Hepatocyte (in vitro differentiated cells): Measurements from ENCODE around the gene NCOA3. TPM values are rescaled to one million over a fixed set of nuclear protein-coding genes. Genes with fewer than 3 reads are reported as not detected.
"Not testable (repeated sequence)": the region's sequence is repeated elsewhere in the genome, so short reads cannot be mapped to it uniquely, and the experiment has no call there.

Experiments used
- DNase-seq: peaks from one replicate; pipeline ENCODE4 v3.0.0-alpha.2; 2016; ENCODE audit warnings: low spot score
- H2AFZ ChIP-seq: fragments of 200-600 bp; sonication (generic); 2 replicates; pipeline ENCODE4 v1.6.0; 2016; ENCODE audit warnings: antibody characterized with exemption, mild to moderate bottlenecking
- H3K27ac ChIP-seq: fragments of 200-600 bp; sonication (generic); 2 replicates; pipeline ENCODE4 v1.5.1; 2016; ENCODE audit warnings: mild to moderate bottlenecking
- H3K27me3 ChIP-seq: fragments of 200-600 bp; sonication (generic); 2 replicates; pipeline ENCODE4 v1.6.1; 2016
- H3K36me3 ChIP-seq: fragments of 200-600 bp; sonication (generic); replicated peaks from 2 replicates; pipeline ENCODE4 v1.5.1; 2016; ENCODE audit warnings: low read depth; ENCODE audit not compliant: insufficient read depth
- H3K4me1 ChIP-seq: fragments of 200-600 bp; sonication (generic); 2 replicates; pipeline ENCODE4 v1.5.1; 2016; ENCODE audit warnings: mild to moderate bottlenecking, moderate library complexity; ENCODE audit not compliant: insufficient read depth
- H3K4me2 ChIP-seq: fragments of 200-600 bp; sonication (generic); 2 replicates; pipeline ENCODE4 v1.6.0; 2016
- H3K4me3 ChIP-seq: fragments of 200-600 bp; sonication (generic); 2 replicates; pipeline ENCODE4 v1.5.1; 2016; ENCODE audit warnings: mild to moderate bottlenecking
- H3K79me2 ChIP-seq: fragments of 200-600 bp; sonication (generic); 2 replicates; pipeline ENCODE4 v1.6.0; 2017; ENCODE audit warnings: mild to moderate bottlenecking
- H3K9me2 ChIP-seq: fragments of 200-600 bp; sonication (generic); replicated peaks from 2 replicates; pipeline ENCODE4 v1.6.0; 2017; ENCODE audit warnings: mild to moderate bottlenecking; ENCODE audit not compliant: insufficient read depth
- H3K9me3 ChIP-seq: fragments of 200-600 bp; sonication (generic); 2 replicates; pipeline ENCODE4 v1.5.1; 2016; ENCODE audit warnings: low read depth, mild to moderate bottlenecking
- H4K20me1 ChIP-seq: fragments of 200-600 bp; sonication (generic); 2 replicates; pipeline ENCODE4 v1.6.0; 2016; ENCODE audit warnings: mild to moderate bottlenecking; ENCODE audit not compliant: insufficient read depth, poor library complexity, severe bottlenecking
- CTCF ChIP-seq: fragments of 200-600 bp; sonication (generic); IDR thresholded peaks from 2 replicates; pipeline ENCODE4 v1.5.1; 2016; ENCODE audit warnings: antibody characterized with exemption, mild to moderate bottlenecking; ENCODE audit not compliant: poor library complexity
- EZH2 ChIP-seq: fragments of 200-600 bp; sonication (generic); IDR thresholded peaks from 2 replicates; pipeline ENCODE4 v1.6.1; 2016; ENCODE audit warnings: antibody characterized with exemption, mild to moderate bottlenecking, borderline replicate concordance
- EZH2phosphoT487 ChIP-seq: fragments of 200-600 bp; sonication (generic); IDR thresholded peaks from one replicate; pipeline ENCODE4 v1.6.1; 2018; ENCODE audit warnings: antibody characterized with exemption, mild to moderate bottlenecking, low read depth, moderate library complexity; ENCODE audit not compliant: unreplicated experiment, severe bottlenecking
- WGBS: methylation state at CpG from one replicate; pipeline ENCODE4 v1.1.6; 2016; ENCODE audit warnings: low lambda C conversion rate; ENCODE audit errors: missing lambda C conversion rate; 5-methylcytosine and 5-hydroxymethylcytosine counted together
- polyA plus RNA-seq: library from polyadenylated mRNA; unstranded; fragments of >200 nt; fragmentation: Nextera tagmentation; extraction: Ambion mirVana; gene quantifications from 2 replicates; pipeline ENCODE4 v1.2.1, GENCODE V29; 2016
- total RNA-seq: library from RNA; depleted of rRNA; stranded (reverse); fragments of >200 nt; gene quantifications from 2 replicates; pipeline ENCODE4 v1.2.3, GENCODE V29; 2014

NCOA3 gene
- total and polyA plus RNA-seq, 2 experiments from 2014 or later = 12.7 to 28.6 TPM

- no peak for DNase-seq
- H2AFZ ChIP-seq = no peak overlapping the region
- 92% methylated on average over 5 of the region's 5 CpGs for WGBS
Observed at GRCh38 chr20:47461120-47461685, 40.5 kb upstream of the NCOA3 start.

DNA sequence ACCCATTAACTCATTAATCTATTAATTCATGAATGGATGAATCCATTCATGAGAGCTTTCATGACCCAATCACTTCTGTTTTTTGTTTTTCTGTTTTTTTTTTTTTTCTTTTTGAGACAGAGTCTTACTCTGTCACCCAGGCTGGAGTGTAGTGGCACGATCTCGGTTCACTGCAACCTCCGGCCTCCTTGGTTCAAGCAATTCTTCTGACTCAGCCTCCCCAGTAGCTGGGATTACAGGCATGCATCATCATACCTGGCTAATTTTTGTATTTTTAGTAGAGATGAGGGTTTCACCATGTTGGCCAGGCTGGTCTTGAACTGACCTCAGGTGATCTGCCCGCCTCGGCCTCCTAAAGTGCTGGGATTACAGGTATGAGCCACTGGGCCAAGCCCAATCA is 39.8 kb upstream of the NCOA3 start:
- not testable (repeated sequence) for H3K27me3 ChIP-seq, DNase-seq, H3K36me3 ChIP-seq, H3K27ac ChIP-seq, H3K4me2 ChIP-seq, H3K4me3 ChIP-seq, H3K9me3 ChIP-seq, H3K79me2 ChIP-seq, H4K20me1 ChIP-seq, H2AFZ ChIP-seq, H3K9me2 ChIP-seq
- H3K4me1 ChIP-seq = peaks cover 10% of the 10 kb centered on the region
- WGBS = 100% methylated on average over 5 of the region's 5 CpGs

More at GRCh38 chr20:47461120-47461685, 40.5 kb upstream of the NCOA3 start:
- Histone ChIP-seq H3K27me3 (no peaks in the 10 kb centered on the region), H3K9me3 (no peaks in the 10 kb centered on the region), H3K79me2 (no peaks in the 10 kb centered on the region), H3K27ac (no peak overlapping the region), H3K4me3 (no peak overlapping the region), H3K4me2 (no peak overlapping the region), H3K9me2 (no peaks in the 10 kb centered on the region), H3K36me3 (no peaks in the 10 kb centered on the region), H3K4me1 (peaks cover 10% of the 10 kb centered on the region), H4K20me1 (no peaks in the 10 kb centered on the region)
- TF ChIP-seq CTCF (no peak), EZH2phosphoT487 (no peak), EZH2 (no peak)

- Histone ChIP-seq H3K27me3 (no peaks in the 10 kb centered on the region), H3K9me2 (no peaks in the 10 kb centered on the region), H3K79me2 (no peaks in the 10 kb centered on the region), H4K20me1 (no peaks in the 10 kb centered on the region), H3K27ac (peak overlapping the region; percentile 68), H3K4me2 (peak overlapping the region; percentile 35), H3K9me3 (no peaks in the 10 kb centered on the region), H3K4me3 (no peak overlapping the region), H2AFZ (no peak overlapping the region), H3K36me3 (no peaks in the 10 kb centered on the region), H3K4me1 (peaks cover 10% of the 10 kb centered on the region)
- peak; percentile 93 for DNase-seq
- no peak for TF ChIP-seq EZH2phosphoT487
- TF ChIP-seq CTCF = peak; percentile 42
- no peak for TF ChIP-seq EZH2
- WGBS = 39% methylated on average over 11 of the region's 11 CpGs
Observed at GRCh38 chr20:47464380-47465101, 37.1 kb upstream of the NCOA3 start.

DNA sequence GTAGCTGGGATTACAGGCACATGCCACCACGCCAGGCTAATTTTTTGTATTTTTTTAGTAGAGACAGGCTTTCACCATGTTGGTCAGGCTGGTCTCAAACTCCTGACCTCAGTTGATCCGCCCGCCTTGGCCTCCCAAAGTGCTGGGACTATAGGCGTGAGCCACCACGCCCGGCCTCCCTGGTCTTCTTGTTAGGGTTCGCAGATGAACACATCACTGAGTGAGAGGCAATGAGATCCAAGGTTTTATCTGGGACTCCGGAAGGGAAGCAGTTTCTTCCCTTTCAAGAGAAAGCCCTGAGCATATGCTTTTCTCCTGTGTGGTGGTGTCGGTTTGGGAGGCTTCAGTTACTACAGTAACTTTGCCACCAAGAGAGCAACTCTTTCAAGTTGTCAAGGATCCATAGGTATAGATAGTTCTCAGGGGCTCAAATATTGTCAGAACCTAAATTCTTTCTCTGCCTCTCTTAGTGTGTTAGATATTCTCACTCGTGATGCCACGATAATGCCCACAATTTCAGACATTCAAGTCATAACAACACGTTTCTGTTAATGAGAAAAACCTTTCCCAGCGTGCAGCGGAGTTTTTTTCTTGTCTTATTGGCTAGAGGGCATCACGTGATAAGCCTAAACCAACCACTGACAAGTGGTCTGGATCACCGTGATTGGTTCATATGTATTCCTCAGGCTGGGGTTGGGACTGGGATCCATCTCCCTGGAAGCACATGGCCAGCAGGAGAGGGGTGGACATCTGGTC is 36.2 kb upstream of the NCOA3 start:
- no peak for DNase-seq
- Histone ChIP-seq H3K9me2 (no peaks in the 10 kb centered on the region), H3K27ac (peak overlapping the region; percentile 45), H3K36me3 (no peaks in the 10 kb centered on the region), H3K4me1 (peaks cover 10% of the 10 kb centered on the region), H3K4me3 (no peak overlapping the region), H4K20me1 (no peaks in the 10 kb centered on the region), H3K27me3 (no peaks in the 10 kb centered on the region), H3K79me2 (no peaks in the 10 kb centered on the region), H3K9me3 (no peaks in the 10 kb centered on the region), H2AFZ (no peak overlapping the region), H3K4me2 (no peak overlapping the region)
- TF ChIP-seq EZH2 (no peak), EZH2phosphoT487 (no peak), CTCF (no peak)
- WGBS = 96% methylated on average over 16 of the region's 16 CpGs
